Bone marrow (tissue), 2 donors: ENCODE results near the gene CDH13.

Experiments
- DNase-seq, 2 donors: peaks; one replicate each; lab custom pipeline; 2025; lab: John Stamatoyannopoulos, UW

CDH13 gene

DNA sequence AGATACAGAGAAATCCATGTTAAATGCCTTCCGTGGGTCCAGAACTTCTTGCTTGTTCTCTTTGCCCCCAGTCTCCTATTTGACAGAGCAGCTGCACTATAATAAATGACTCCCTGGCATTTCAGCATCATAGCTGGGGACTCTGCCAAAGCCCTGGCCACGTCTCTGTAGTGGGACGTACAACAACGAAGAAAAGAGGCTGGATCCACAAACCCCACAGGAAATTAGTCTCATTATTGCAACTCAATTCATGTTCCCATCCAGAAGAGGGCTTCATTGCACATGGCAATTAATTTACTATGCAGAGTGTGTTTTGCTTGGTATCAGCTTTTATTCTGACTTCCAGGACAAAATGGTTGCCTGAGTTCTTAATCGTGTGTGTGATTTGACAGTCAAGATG is 121.3 kb downstream of the CDH13 start:
- no peak for DNase-seq

DNA sequence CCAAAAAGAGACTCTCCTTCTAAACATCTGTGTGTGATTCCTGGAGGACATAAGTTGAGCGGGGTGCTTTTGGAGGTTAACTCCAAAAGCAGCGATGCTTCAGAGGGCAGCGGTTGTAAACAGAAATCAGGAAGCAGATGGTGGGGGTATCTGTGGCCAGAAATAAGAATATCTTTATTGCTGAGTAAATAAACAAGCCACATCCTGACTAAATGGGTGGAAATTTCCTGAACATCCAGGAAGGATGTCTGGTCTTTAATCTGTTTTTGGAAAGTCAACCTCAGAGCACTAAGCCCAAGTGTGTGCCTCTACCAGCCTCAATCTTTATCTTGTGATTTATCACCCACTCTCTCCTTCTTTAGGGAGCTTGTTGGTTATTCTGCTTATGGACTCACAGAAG is 123.3 kb downstream of the CDH13 start:
- no peak for DNase-seq

GRCh38 chr16:82751020-82751419 is 124.3 kb downstream of the CDH13 start:
- no peak for DNase-seq

DNA sequence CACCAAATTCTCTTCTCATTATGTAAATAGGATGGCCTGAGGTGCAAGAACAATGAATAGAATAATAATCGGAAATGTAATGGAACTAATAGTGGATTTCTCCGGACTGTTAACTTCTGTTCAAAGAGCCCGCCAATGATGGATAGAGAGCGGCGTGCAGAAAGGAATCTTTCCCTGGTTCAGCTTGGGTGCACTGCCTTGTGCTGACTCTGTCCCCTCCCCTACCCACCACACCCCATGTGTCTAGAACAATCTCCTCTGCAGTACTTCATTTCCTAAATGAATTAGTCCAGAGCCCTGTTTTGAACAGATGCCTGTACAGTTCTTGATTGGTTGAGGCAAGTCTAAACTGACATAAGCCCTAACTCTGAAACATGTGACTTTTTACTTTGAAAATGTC is 125.4 kb downstream of the CDH13 start:
- no peak for DNase-seq

- no peak for DNase-seq
These were observed 127.1 kb downstream of the CDH13 start for GRCh38 chr16:82753821-82754220.

DNA sequence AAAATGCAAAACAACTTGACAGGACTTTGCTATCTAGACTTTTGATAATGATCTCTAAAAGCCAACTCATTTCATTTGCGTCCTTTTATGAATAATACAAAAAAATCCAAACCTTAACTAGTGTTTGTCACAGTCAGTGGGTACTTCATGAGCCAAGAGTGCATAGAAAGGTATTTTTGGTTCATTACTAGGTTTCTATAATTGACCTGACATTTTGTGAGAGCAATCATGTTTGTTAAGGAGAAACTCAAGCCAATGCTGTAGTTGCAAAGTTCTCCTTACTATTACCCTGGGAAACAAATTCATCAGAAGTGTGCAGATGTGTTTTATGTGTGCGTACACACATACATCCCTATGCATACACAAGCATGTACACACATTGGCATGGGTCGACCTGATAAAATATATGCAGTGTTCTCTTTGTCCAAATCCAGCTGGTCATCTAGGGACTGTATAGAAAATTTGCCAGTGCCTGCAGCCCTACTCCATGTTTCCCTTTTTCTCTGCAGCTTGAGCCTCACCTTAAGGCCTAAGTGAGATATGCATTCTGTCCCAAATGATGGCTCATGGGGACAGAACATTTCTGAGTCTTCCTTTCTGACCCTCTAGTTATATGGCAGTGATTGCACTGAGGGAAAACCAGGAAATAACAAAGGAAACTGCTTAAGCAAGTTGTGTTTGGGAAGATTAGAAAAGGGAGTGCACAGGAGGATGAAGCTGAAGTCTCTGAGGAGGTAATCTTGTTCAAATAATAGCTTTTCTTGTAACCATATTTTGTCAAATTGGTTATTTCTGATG is 128.1 kb downstream of the CDH13 start:
- DNase-seq = no peak

DNA sequence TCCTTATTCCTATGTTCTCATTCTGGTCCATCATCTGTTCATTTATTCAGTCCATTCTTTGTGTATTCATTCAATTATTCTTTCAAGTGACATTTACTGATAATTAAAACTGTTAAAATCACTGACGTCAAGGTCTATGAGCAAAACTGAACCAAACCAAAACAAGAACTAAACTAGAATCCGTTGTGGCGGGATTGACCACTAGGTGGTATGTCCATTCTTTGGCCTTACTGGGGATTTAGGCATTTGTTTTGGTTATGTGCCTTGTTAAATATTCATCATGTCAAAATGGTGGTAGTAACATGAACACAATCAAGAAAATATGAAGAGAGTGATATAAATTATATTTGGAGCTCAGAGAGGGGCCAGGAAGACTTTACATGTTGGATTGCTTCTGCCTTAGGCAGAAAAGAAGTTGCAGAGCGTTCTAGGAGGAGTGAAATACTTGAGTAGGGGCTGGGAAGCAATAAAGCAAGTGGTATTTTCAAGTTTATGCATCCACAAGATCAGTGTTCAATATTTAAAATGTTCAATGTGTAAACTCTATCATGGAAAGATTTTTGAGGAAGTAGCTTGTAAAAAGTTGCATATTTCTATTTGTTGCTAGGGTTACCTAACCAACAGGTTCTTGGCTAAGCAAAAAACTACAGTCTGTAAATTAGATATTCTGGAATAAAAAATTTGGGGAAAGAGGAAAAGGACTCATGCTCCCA is 129.0 kb downstream of the CDH13 start:
- no peak for DNase-seq

GRCh38 chr16:82756283-82756599 is 129.5 kb downstream of the CDH13 start:
- no peak for DNase-seq

DNA sequence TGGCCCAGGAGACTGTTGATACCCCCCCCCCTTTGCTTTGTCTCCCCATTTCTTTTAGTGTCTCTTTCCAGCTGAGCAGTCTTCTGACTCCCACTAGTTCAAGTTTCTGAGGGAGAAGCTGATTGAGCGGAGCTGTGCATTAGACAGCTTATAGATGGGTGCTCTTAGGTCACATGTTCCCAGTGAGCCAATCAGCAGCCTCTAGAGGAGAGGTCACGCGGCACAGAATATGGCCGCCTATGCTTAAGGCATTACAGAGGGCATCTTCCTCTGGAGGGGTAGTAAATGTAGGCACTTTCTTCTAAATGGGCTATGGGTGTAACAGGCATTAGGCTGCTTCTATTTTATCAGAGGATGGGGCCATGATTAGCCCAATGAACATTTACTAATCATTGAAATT is 131.6 kb downstream of the CDH13 start:
- no peak for DNase-seq

DNA sequence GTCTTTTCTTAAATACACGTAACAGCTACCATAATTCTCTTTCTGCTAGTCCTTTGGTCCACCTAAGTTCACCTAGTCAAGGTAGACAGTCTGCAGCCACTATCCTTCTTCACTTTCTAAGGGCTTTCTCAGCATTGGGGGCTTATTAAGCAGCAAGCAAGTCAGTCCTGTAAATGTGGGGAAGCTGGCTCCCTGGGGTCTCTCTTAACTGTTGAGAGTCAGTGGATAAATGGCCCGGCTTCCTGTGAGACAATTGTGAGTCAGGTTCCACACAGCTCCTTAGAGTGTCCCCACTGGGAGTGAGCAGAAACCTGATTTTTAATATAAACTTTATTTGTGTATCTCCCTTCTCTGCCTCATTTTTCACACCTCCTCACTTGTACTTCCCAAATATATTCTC is 132.1 kb downstream of the CDH13 start:
- no peak for DNase-seq

GRCh38 chr16:82761236-82761635 is 134.5 kb downstream of the CDH13 start:
- no peak for DNase-seq

DNA sequence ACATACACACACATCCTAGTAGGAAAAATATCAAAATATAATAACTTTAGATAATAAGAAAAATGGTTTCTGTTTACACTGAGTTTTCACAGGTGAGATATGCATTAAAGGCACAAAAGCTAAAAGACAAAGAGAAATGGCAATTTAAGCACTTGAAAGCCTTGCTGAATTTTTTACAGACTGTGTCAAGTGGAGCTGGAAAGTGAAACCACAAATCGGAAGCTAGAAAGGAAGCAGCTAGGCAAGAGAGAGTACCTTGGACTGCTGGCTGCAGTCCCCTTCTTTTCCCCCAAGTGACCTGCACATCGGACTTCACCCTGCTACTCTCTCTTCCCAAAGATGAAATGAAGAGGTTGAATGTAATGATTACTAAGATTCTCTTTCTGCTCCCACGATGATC is 135.1 kb downstream of the CDH13 start:
- DNase-seq = no peak

DNA sequence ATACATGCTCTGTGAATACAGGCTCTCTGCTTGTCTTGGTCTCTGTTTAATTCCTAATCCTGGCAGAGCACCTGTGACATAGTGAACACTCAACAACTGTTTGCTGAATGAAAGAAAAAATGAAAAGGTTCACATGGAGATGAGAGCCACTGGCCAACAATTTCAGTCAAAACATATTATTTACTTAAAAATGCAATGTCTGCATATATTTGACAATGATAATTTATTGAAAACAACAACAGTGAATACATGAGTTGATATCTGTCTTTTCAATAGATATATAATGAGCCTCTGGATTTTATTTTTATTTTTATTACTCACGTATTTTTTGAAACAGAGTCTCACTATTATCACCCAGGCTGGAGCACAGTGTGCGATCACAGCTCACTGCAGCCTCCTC is 136.6 kb downstream of the CDH13 start:
- no peak for DNase-seq

GRCh38 chr16:82767198-82767597 is 140.4 kb downstream of the CDH13 start:
- no peak for DNase-seq

DNA sequence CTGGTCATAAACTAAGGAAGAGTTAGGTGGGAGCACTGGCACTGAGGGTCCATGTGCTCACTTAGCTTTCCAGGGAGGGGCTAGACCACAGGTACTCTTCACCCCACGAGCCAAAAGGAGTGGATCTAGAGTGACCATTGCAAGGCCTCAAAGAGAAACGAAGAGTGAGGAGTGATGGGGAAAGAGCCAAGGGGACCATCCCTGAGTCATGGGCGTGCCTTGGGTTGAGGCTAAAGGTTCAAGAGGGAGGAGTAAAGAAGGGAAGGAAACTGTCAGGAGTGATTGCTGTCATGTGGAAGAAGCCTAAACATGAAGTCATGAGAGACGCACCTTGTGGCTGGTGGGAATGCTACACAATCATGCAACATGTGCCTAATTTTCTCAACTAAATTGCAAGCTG is 141.0 kb downstream of the CDH13 start:
- no peak for DNase-seq

DNA sequence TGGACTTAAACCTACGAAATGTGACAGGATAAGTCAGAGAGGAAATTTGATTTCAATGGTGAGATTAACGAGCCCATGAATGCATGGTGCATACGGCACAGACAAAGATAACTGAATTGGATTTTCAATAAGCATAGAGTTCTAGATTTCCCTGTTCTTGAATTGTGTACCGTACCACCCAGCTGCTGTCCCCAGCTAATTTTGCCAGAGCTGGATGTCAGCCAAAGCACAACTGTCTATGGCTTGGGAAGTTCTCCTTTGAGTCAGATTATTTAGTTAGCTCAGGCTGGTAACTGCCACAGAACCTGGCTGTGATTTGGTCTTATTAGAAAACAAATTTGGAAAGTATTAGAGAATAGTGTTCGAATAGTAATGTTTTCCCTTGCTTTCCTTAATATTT is 143.1 kb downstream of the CDH13 start:
- DNase-seq = no peak

GRCh38 chr16:82772215-82772614 is 145.4 kb downstream of the CDH13 start:
- DNase-seq = no peak

- no peak for DNase-seq
These were observed 146.2 kb downstream of the CDH13 start for GRCh38 chr16:82773018-82773417.

GRCh38 chr16:82776470-82777146 is 149.8 kb downstream of the CDH13 start:
- no peak for DNase-seq

DNA sequence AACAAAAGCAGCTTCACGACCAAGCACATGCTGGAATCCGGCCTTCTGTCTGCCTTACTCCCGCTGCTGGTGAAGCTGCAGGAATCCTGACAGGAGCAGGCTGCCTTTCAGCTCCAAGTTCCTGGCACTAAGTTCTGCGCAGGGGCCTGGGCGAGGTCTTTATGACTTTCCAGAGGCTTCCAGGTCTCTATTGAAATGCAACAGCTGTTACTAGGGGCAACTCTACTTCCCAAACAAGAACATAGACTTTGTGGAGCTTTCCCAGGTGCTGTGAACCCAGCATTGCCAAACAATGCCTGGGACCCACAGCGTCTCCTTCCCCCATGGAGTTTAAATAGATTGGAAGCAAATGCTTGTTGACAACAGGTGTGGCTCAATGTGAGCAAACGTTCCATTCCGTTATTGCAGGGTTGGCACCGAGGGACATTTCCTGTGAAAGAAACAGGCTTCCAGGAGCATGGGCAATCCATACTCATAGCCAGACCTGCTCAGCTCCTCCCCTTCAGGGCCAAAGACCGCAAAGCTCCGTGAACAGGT is 156.0 kb downstream of the CDH13 start:
- no peak for DNase-seq

DNA sequence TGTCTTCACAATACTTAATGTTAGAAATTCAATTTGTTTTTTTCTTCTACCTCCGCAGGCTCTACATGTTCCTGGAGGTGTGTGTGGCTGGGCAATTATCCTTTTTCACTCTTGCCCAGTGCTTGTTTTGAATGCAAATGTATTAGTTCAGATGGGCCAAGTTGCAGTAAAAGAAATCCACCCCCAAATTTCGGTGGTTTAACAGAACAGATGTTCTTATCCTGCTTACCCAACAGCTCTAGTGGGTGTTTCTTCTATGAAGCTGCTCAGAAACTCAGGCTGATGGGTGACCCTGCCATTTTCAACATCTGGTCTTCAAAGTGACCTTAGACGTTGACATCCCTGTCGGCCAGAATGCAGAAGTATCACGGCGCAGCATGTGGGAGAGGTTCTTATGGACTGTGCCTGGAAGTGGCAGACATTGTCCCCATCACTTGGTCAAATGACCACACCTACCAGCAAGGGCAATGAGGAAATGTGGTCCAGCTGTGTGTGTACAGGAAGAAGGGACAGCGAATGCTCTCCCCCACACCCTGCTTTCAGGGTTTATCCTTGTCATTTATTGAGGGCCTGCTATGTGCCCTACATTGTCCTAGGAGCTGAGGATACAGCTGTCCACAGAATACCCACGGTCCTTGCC is 157.3 kb downstream of the CDH13 start:
- DNase-seq = no peak

DNA sequence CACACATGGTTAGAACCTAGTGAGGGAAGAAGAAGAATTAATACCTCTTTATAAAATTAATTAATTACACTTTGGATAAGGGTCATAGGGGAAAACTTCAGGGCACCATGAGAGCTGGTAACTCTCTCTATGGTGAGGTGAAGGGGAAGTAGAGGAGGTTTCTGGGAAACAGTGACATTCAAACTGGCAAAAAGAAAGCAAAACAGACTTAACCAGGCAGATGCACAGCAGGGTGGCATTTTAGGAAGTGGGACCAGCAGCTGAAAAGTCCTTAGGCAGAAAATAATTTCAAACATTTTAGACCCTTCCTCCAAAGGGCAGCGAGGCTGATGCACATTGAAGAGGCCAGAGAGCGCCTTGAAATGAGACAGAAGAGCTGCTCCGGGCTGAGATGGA is 157.8 kb downstream of the CDH13 start:
- DNase-seq = no peak

DNA sequence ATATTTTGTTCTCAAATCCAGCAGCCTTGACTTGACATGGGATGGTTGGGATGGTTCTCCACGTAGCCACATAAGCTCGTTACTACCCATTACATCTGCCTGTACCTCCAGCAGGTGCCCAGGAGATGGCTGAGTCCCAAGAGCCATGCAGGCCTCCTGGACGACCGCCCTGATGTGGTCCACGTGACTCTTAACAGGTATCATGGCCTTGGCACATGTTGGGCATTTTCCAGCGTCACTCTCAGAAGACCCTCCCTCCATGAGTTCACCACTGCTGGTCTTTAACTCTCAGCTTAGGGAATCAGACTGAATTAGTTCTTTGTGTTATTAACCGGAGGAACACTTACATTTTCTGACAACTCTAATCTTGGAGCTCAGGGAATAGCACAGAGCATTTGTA is 161.5 kb downstream of the CDH13 start:
- no peak for DNase-seq
